Brain microvascular endothelial cell (primary cell): Measurements from ENCODE around the gene LRRC19.
A peak's percentile ranks its signal among the peaks of the same experiment; 100 is the strongest.

ENCODE experiments used
- DNase-seq: peaks from one replicate; pipeline ENCODE4 v3.0.0-alpha.2; 2020
- H3K27ac ChIP-seq: fragments of 250-450 bp; sonication (Bioruptor Pico); 2 replicates; pipeline ENCODE4 v1.5.1; 2020; ENCODE audit warnings: mild to moderate bottlenecking, moderate library complexity
- H3K27me3 ChIP-seq: fragments of 250-450 bp; sonication (Bioruptor Pico); replicated peaks from 2 replicates; pipeline ENCODE4 v1.5.1; 2020; ENCODE audit warnings: mild to moderate bottlenecking
- H3K36me3 ChIP-seq: fragments of 250-450 bp; sonication (Bioruptor Pico); replicated peaks from 2 replicates; pipeline ENCODE4 v1.5.1; 2020; ENCODE audit warnings: mild to moderate bottlenecking
- H3K4me3 ChIP-seq: 2 replicates; pipeline ENCODE4 v1.5.1; 2011; ENCODE audit warnings: low read depth, mild to moderate bottlenecking, control low read depth, low read length, moderate library complexity
- CTCF ChIP-seq: IDR thresholded peaks from 2 replicates; pipeline ENCODE4 v1.5.1; 2011; ENCODE audit warnings: low read depth, mild to moderate bottlenecking, moderate library complexity, low read length, control low read depth, inconsistent platforms; ENCODE audit errors: missing control alignments
- in situ Hi-C: cut with HindIII; loops from 2 replicates; pipeline ENCODE4 v1.10.0; 2017; ENCODE audit warnings: low sequenced_read_pairs, low pct_ligation_motif_present

The LRRC19 gene

GRCh38 chr9:26955222-26955903 is 50.1 kb downstream of the LRRC19 start:
- Histone ChIP-seq H3K4me3 (peak overlapping the region; percentile 67), H3K27me3 (no peaks in the 10 kb centered on the region), H3K27ac (peak overlapping the region; percentile 83), H3K36me3 (no peaks in the 10 kb centered on the region)
- in situ Hi-C loops, result no loop called here
- DNase-seq, result no peak
- TF ChIP-seq CTCF, result no peak

GRCh38 chr9:26954050-26954508 is 51.4 kb downstream of the LRRC19 start:
- Histone ChIP-seq H3K27me3 (no peaks in the 10 kb centered on the region), H3K27ac (no peak overlapping the region), H3K4me3 (no peak overlapping the region), H3K36me3 (no peaks in the 10 kb centered on the region)
- DNase-seq, result no peak
- no peak for TF ChIP-seq CTCF
- in situ Hi-C loops, result no loop called here

GRCh38 chr9:26951794-26952193 is 53.7 kb downstream of the LRRC19 start:
- no peaks in the 10 kb centered on the region for H3K36me3 ChIP-seq
- no peak overlapping the region for H3K4me3 ChIP-seq
- DNase-seq, result no peak
- in situ Hi-C loops, result no loop called here
- TF ChIP-seq CTCF, result no peak
- no peaks in the 10 kb centered on the region for H3K27me3 ChIP-seq
- no peak overlapping the region for H3K27ac ChIP-seq

GRCh38 chr9:26950521-26950920 is 55.0 kb downstream of the LRRC19 start:
- no peak overlapping the region for H3K4me3 ChIP-seq
- in situ Hi-C loops, result no loop called here
- H3K27me3 ChIP-seq, result no peaks in the 10 kb centered on the region
- no peak for DNase-seq
- TF ChIP-seq CTCF, result no peak
- H3K36me3 ChIP-seq, result no peaks in the 10 kb centered on the region
- H3K27ac ChIP-seq, result no peak overlapping the region

- no peaks in the 10 kb centered on the region for H3K27me3 ChIP-seq
- DNase-seq, result no peak
- no peak overlapping the region for H3K27ac ChIP-seq
- no peaks in the 10 kb centered on the region for H3K36me3 ChIP-seq
- in situ Hi-C loops, result no loop called here
- no peak overlapping the region for H3K4me3 ChIP-seq
- no peak for TF ChIP-seq CTCF
Observed at GRCh38 chr9:26949637-26950069, 55.8 kb downstream of the LRRC19 start.

GRCh38 chr9:26947736-26948135 is 57.7 kb downstream of the LRRC19 start:
- in situ Hi-C loops, result no loop called here

More at GRCh38 chr9:26947736-26948135, 57.7 kb downstream of the LRRC19 start:
- Histone ChIP-seq H3K27me3 (no peaks in the 10 kb centered on the region), H3K4me3 (peak overlapping the region; percentile 79), H3K27ac (peak overlapping the region; percentile 99), H3K36me3 (no peaks in the 10 kb centered on the region)
- DNase-seq, result no peak
- no peak for TF ChIP-seq CTCF
